Kasumi-1 (cell line): ENCODE data around the gene MYOM1.
"Not testable (repeated sequence)": the region's sequence is repeated elsewhere in the genome, so short reads cannot be mapped to it uniquely, and the experiment has no call there.

Experiments
- DNase-seq, 2 experiments: peaks; one replicate each; lab custom pipeline; 2025; lab: John Stamatoyannopoulos, UW

The MYOM1 gene

GRCh38 chr18:3218819-3219218 is 949 bp downstream of the MYOM1 start:
- DNase-seq: no peak

GRCh38 chr18:3217948-3218647 is 1.7 kb downstream of the MYOM1 start:
- DNase-seq: no peak

- DNase-seq: no peak
These were observed 2.8 kb downstream of the MYOM1 start for GRCh38 chr18:3216987-3217386.

- DNase-seq: no peak
These were observed 4.7 kb downstream of the MYOM1 start for GRCh38 chr18:3214855-3215637.

GRCh38 chr18:3213300-3214059 is 6.3 kb downstream of the MYOM1 start:
- DNase-seq: peak; percentile 45 to 65

GRCh38 chr18:3212657-3213056 is 7.1 kb downstream of the MYOM1 start:
- no peak for DNase-seq

- DNase-seq: no peak
These were observed 8.4 kb downstream of the MYOM1 start for GRCh38 chr18:3211236-3211992.

- no peak for DNase-seq
These were observed 9.8 kb downstream of the MYOM1 start for GRCh38 chr18:3209859-3210569.

GRCh38 chr18:3207565-3207964 is 12.2 kb downstream of the MYOM1 start:
- DNase-seq: no peak

GRCh38 chr18:3205239-3205638 is 14.5 kb downstream of the MYOM1 start:
- no peak for DNase-seq

GRCh38 chr18:3199942-3200645 is 19.7 kb downstream of the MYOM1 start:
- no peak for DNase-seq

GRCh38 chr18:3198260-3198860 is 21.4 kb downstream of the MYOM1 start:
- DNase-seq: not testable (repeated sequence)

- DNase-seq: no peak
These were observed 24.7 kb downstream of the MYOM1 start for GRCh38 chr18:3194947-3195612.

GRCh38 chr18:3193331-3193730 is 26.4 kb downstream of the MYOM1 start:
- no peak for DNase-seq

- DNase-seq: no peak
These were observed 27.0 kb downstream of the MYOM1 start for GRCh38 chr18:3192752-3193151.

GRCh38 chr18:3192286-3192685 is 27.5 kb downstream of the MYOM1 start:
- DNase-seq: no peak

- no peak for DNase-seq
These were observed 29.2 kb downstream of the MYOM1 start for GRCh38 chr18:3190610-3191009.

GRCh38 chr18:3189884-3190283 is 29.9 kb downstream of the MYOM1 start:
- DNase-seq: no peak
